Measurements from ENCODE around the gene AK1. TPM values are rescaled to one million over a fixed set of nuclear protein-coding genes. Genes with fewer than 3 reads are reported as not detected.

AK1 gene
- total and polyA plus RNA-seq, 2 experiments from 2014 or later = 16.2 to 35.5 TPM

DNA sequence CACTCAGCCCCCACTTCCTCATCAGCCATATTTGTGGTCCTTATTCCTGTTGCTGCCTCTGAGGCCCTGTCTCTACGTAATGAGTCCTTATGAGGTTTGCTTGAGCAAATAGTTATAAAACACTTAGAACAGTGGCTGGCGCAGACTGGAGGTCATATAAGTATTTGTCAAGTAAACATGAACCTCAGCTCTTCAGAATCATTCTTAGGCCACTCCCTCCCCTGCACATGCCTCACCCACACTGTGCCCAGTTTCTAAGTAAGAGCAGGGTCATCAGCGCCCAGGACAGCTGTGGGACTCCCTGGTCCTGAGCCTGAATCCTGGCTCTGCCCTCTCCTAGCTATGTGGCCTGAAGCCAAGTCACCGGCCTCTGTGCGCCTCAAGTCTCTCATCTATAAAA is 35.4 kb upstream of the AK1 start:
- no peak for DNase-seq (ENCODE audit: low spot score)
- Histone ChIP-seq H3K9me2 (ENCODE audit: insufficient read depth) (no peaks in the 10 kb centered on the region), H3K4me3 (no peak overlapping the region), H3K79me2 (replicated peaks; ENCODE audit: insufficient read depth) (no peaks in the 10 kb centered on the region), H2AFZ (no peak overlapping the region), H3K27me3 (ENCODE audit: insufficient read depth) (0 out of 2 replicates have a peak, but pooled peaks cover 7% of the 10 kb centered on the region), H3F3A (replicated peaks; ENCODE audit: low read depth) (peaks cover 12% of the 10 kb centered on the region; the same call in 1 of the 2 replicates), H3K27ac (ENCODE audit: low read depth) (no peak overlapping the region), H4K20me1 (replicated peaks; ENCODE audit: insufficient read depth) (peaks cover 5% of the 10 kb centered on the region), H3K4me1 (ENCODE audit: insufficient read depth) (peaks cover 8% of the 10 kb centered on the region; the same call in 1 of the 2 replicates), H3K4me2 (no peak overlapping the region), H3K36me3 (ENCODE audit: insufficient read depth) (no peaks in the 10 kb centered on the region)
- Mint-ChIP-seq H3K9me3 (no peaks in the 10 kb centered on the region; the same call in 2 of the 3 replicates), H3K36me3 (ENCODE audit: low read depth) (peaks cover 19% of the 10 kb centered on the region; the same call in 2 of the 3 replicates), H3K27ac (0 out of 2 replicates have a peak overlapping the region, but pooled peaks have one; percentile 78), H3K4me3 (no peak overlapping the region), H3K27me3 (ENCODE audit: insufficient read depth, low read depth, poor library complexity) (peaks cover 7% of the 10 kb centered on the region), H3K4me1 (peaks cover 9% of the 10 kb centered on the region; the same call in 2 of the 3 replicates)
- TF ChIP-seq EZH2 (IDR thresholded peaks at IDR 0.05; ENCODE audit: low read depth, unreplicated experiment) (no peak), EZH2phosphoT487 (IDR thresholded peaks at IDR 0.05; ENCODE audit: unreplicated experiment) (no peak), JUNB (IDR thresholded peaks at IDR 0.05; ENCODE audit: unreplicated experiment) (no peak), CTCF (conservative IDR thresholded peaks at IDR 0.05; ENCODE audit: low read depth in 2 of 2) (no peak), ETS1 (IDR thresholded peaks at IDR 0.05) (no peak), STAT1 (IDR thresholded peaks at IDR 0.05; ENCODE audit: unreplicated experiment) (no peak), ZNF114 (CRISPR knock-in tag; IDR thresholded peaks at IDR 0.05) (no peak)
- no peak for ATAC-seq

GRCh38 chr9:127912296-127912695 is 34.8 kb upstream of the AK1 start:
- Mint-ChIP-seq H3K27ac (no peak overlapping the region), H3K36me3 (ENCODE audit: low read depth) (peaks cover 19% of the 10 kb centered on the region; the same call in 2 of the 3 replicates), H3K27me3 (ENCODE audit: insufficient read depth, low read depth, poor library complexity) (peaks cover 9% of the 10 kb centered on the region), H3K4me1 (peaks cover 8% of the 10 kb centered on the region; the same call in 2 of the 3 replicates), H3K4me3 (no peak overlapping the region), H3K9me3 (no peaks in the 10 kb centered on the region; the same call in 2 of the 3 replicates)
- Histone ChIP-seq H3K4me3 (no peak overlapping the region), H3K27me3 (ENCODE audit: insufficient read depth) (0 out of 2 replicates have a peak, but pooled peaks cover 7% of the 10 kb centered on the region), H3K36me3 (ENCODE audit: insufficient read depth) (no peaks in the 10 kb centered on the region), H3K27ac (ENCODE audit: low read depth) (no peak overlapping the region), H3K4me1 (ENCODE audit: insufficient read depth) (peaks cover 8% of the 10 kb centered on the region; the same call in 1 of the 2 replicates), H3F3A (replicated peaks; ENCODE audit: low read depth) (peaks cover 6% of the 10 kb centered on the region; the same call in 1 of the 2 replicates), H3K9me2 (ENCODE audit: insufficient read depth) (no peaks in the 10 kb centered on the region), H3K4me2 (no peak overlapping the region), H2AFZ (no peak overlapping the region), H4K20me1 (replicated peaks; ENCODE audit: insufficient read depth) (peaks cover 2% of the 10 kb centered on the region; the same call in 1 of the 2 replicates), H3K79me2 (replicated peaks; ENCODE audit: insufficient read depth) (no peaks in the 10 kb centered on the region)
- no peak for DNase-seq (ENCODE audit: low spot score)
- TF ChIP-seq ZNF462 (CRISPR knock-in tag; IDR thresholded peaks at IDR 0.05) = no peak
- no peak for TF ChIP-seq STAT1 (IDR thresholded peaks at IDR 0.05; ENCODE audit: unreplicated experiment)
- TF ChIP-seq CREB1 (CRISPR knock-in tag; IDR thresholded peaks at IDR 0.05; ENCODE audit: low read depth) = no peak
- TF ChIP-seq JUNB (IDR thresholded peaks at IDR 0.05; ENCODE audit: unreplicated experiment) = no peak
- TF ChIP-seq ETS1 (IDR thresholded peaks at IDR 0.05) = no peak
- ATAC-seq = no peak

All from GM23338 (cell line).